ENCODE measurements around the gene ASCC3. TPM values are rescaled to one million over a fixed set of nuclear protein-coding genes. Genes with fewer than 3 reads are reported as not detected.

The ASCC3 gene
- total and polyA plus RNA-seq, 2 experiments from 2014 or later, result 92.9 to 129 TPM

DNA sequence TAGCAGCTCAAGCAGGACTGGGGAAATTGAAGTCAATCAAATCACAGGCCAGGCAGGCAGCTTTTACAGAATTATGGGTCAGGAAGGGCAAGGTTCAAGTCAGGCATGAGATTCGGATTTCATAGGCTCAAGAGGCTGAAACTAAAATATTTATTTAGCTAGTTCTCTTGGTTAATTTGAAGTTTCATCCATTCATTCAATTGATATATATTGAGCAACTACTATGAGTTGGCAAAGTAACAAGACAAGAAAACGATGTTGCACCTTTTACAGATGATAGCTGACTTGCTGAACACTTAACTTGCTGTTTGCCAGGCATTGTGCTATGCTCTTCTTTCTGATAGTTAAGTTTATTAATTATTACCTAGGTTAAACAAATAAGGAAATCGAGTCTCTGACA is 20.5 kb upstream of the ASCC3 start:
- Mint-ChIP-seq H3K4me1 (peaks cover 4% of the 10 kb centered on the region), H3K27ac (no peak overlapping the region), H3K27me3 (ENCODE audit: insufficient read depth, low read depth, poor library complexity) (peaks cover 3% of the 10 kb centered on the region), H3K36me3 (ENCODE audit: low read depth) (peaks cover 22% of the 10 kb centered on the region), H3K4me3 (no peak overlapping the region), H3K9me3 (peaks cover 31% of the 10 kb centered on the region)
- no peaks in the 10 kb centered on the region for H4K20me1 ChIP-seq (replicated peaks; ENCODE audit: insufficient read depth)
- ATAC-seq (no peak), DNase-seq (ENCODE audit: low spot score) (no peak)
- no peak overlapping the region for H3K4me3 ChIP-seq
- no peak overlapping the region for H3K4me2 ChIP-seq
- H3K4me1 ChIP-seq (ENCODE audit: insufficient read depth), result peaks cover 9% of the 10 kb centered on the region; the same call in 1 of the 2 replicates
- no peaks in the 10 kb centered on the region for H3K79me2 ChIP-seq (replicated peaks; ENCODE audit: insufficient read depth)
- H3K9me2 ChIP-seq (ENCODE audit: insufficient read depth), result no peaks in the 10 kb centered on the region
- H3K27ac ChIP-seq (ENCODE audit: low read depth), result no peak overlapping the region
- peaks cover 18% of the 10 kb centered on the region; the same call in 1 of the 2 replicates for H3K36me3 ChIP-seq (ENCODE audit: insufficient read depth)
- no peak overlapping the region for H2AFZ ChIP-seq
- TF ChIP-seq EZH2 (IDR thresholded peaks at IDR 0.05; ENCODE audit: low read depth, unreplicated experiment), result no peak
- TF ChIP-seq, protein P1, sequence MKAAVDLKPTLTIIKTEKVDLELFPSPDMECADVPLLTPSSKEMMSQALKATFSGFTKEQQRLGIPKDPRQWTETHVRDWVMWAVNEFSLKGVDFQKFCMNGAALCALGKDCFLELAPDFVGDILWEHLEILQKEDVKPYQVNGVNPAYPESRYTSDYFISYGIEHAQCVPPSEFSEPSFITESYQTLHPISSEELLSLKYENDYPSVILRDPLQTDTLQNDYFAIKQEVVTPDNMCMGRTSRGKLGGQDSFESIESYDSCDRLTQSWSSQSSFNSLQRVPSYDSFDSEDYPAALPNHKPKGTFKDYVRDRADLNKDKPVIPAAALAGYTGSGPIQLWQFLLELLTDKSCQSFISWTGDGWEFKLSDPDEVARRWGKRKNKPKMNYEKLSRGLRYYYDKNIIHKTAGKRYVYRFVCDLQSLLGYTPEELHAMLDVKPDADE (IDR thresholded peaks at IDR 0.05), result no peak
- TF ChIP-seq, protein P2, sequence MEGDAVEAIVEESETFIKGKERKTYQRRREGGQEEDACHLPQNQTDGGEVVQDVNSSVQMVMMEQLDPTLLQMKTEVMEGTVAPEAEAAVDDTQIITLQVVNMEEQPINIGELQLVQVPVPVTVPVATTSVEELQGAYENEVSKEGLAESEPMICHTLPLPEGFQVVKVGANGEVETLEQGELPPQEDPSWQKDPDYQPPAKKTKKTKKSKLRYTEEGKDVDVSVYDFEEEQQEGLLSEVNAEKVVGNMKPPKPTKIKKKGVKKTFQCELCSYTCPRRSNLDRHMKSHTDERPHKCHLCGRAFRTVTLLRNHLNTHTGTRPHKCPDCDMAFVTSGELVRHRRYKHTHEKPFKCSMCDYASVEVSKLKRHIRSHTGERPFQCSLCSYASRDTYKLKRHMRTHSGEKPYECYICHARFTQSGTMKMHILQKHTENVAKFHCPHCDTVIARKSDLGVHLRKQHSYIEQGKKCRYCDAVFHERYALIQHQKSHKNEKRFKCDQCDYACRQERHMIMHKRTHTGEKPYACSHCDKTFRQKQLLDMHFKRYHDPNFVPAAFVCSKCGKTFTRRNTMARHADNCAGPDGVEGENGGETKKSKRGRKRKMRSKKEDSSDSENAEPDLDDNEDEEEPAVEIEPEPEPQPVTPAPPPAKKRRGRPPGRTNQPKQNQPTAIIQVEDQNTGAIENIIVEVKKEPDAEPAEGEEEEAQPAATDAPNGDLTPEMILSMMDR (conservative IDR thresholded peaks at IDR 0.05; ENCODE audit: low read depth in 2 of 2), result no peak
- no peak for TF ChIP-seq ZNF331 (CRISPR knock-in tag; IDR thresholded peaks at IDR 0.05; ENCODE audit: low read depth)
- H3F3A ChIP-seq (replicated peaks; ENCODE audit: low read depth), result no peaks in the 10 kb centered on the region
- no peaks in the 10 kb centered on the region for H3K27me3 ChIP-seq (ENCODE audit: insufficient read depth)

DNA sequence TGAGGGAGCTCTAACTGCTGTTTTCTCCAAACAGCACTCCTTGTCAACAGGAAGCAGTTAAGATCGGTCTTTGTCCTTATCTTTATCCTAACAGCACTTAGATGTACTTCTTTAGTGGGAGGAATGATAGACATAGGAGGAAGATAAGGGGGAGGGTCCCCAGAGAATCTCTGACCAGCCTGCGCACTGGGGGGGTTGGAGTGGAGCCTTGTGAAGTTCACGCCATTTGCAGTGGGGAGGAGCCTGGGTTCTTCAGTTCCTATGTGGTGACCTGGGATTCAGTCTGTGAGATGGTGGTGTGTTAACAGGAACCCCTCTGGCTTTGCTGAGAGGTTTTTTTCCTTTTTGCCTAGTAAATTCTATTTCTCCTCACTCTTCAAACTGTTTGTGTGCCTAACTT is 18.1 kb upstream of the ASCC3 start:
- ATAC-seq (no peak), DNase-seq (ENCODE audit: low spot score) (no peak)
- peaks cover 39% of the 10 kb centered on the region for H3K9me3 Mint-ChIP-seq
- no peak overlapping the region for H3K4me3 ChIP-seq
- no peaks in the 10 kb centered on the region for H3K79me2 ChIP-seq (replicated peaks; ENCODE audit: insufficient read depth)
- peaks cover 22% of the 10 kb centered on the region; the same call in 1 of the 2 replicates for H3K36me3 ChIP-seq (ENCODE audit: insufficient read depth)
- H3F3A ChIP-seq (replicated peaks; ENCODE audit: low read depth), result no peaks in the 10 kb centered on the region
- H3K4me3 Mint-ChIP-seq, result no peak overlapping the region
- H3K4me2 ChIP-seq, result no peak overlapping the region
- peaks cover 32% of the 10 kb centered on the region for H3K36me3 Mint-ChIP-seq (ENCODE audit: low read depth)
- H3K27ac Mint-ChIP-seq, result no peak overlapping the region
- no peaks in the 10 kb centered on the region for H4K20me1 ChIP-seq (replicated peaks; ENCODE audit: insufficient read depth)
- H2AFZ ChIP-seq, result no peak overlapping the region
- H3K27ac ChIP-seq (ENCODE audit: low read depth), result no peak overlapping the region
- H3K27me3 ChIP-seq (ENCODE audit: insufficient read depth), result no peaks in the 10 kb centered on the region
- H3K27me3 Mint-ChIP-seq (ENCODE audit: insufficient read depth, low read depth, poor library complexity), result peaks cover 3% of the 10 kb centered on the region
- H3K9me2 ChIP-seq (ENCODE audit: insufficient read depth), result no peaks in the 10 kb centered on the region; the same call in 1 of the 2 replicates
- H3K4me1 ChIP-seq (ENCODE audit: insufficient read depth), result no peaks in the 10 kb centered on the region
- H3K4me1 Mint-ChIP-seq, result no peaks in the 10 kb centered on the region; the same call in 2 of the 3 replicates
- TF ChIP-seq NANOG (IDR thresholded peaks at IDR 0.05; ENCODE audit: borderline replicate concordance), result no peak
- TF ChIP-seq, protein P2 (conservative IDR thresholded peaks at IDR 0.05; ENCODE audit: low read depth in 2 of 2), result no peak
- TF ChIP-seq CREB1 (CRISPR knock-in tag; IDR thresholded peaks at IDR 0.05; ENCODE audit: low read depth), result no peak
- no peak for TF ChIP-seq STAT1 (IDR thresholded peaks at IDR 0.05; ENCODE audit: unreplicated experiment)
- TF ChIP-seq, protein P3, sequence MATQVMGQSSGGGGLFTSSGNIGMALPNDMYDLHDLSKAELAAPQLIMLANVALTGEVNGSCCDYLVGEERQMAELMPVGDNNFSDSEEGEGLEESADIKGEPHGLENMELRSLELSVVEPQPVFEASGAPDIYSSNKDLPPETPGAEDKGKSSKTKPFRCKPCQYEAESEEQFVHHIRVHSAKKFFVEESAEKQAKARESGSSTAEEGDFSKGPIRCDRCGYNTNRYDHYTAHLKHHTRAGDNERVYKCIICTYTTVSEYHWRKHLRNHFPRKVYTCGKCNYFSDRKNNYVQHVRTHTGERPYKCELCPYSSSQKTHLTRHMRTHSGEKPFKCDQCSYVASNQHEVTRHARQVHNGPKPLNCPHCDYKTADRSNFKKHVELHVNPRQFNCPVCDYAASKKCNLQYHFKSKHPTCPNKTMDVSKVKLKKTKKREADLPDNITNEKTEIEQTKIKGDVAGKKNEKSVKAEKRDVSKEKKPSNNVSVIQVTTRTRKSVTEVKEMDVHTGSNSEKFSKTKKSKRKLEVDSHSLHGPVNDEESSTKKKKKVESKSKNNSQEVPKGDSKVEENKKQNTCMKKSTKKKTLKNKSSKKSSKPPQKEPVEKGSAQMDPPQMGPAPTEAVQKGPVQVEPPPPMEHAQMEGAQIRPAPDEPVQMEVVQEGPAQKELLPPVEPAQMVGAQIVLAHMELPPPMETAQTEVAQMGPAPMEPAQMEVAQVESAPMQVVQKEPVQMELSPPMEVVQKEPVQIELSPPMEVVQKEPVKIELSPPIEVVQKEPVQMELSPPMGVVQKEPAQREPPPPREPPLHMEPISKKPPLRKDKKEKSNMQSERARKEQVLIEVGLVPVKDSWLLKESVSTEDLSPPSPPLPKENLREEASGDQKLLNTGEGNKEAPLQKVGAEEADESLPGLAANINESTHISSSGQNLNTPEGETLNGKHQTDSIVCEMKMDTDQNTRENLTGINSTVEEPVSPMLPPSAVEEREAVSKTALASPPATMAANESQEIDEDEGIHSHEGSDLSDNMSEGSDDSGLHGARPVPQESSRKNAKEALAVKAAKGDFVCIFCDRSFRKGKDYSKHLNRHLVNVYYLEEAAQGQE (IDR thresholded peaks at IDR 0.05; ENCODE audit: unreplicated experiment), result no peak
- no peak for TF ChIP-seq EZH2 (IDR thresholded peaks at IDR 0.05; ENCODE audit: low read depth, unreplicated experiment)

Data from GM23338 (cell line).